ENCODE data around the gene RHOV. TPM values are rescaled to one million over a fixed set of nuclear protein-coding genes. Genes with fewer than 3 reads are reported as not detected.
A peak's percentile ranks its signal among the peaks of the same experiment; 100 is the strongest.

Gene RHOV
- total and polyA plus RNA-seq, 10 of the 15 experiments (the other 5 are each of a cell fraction or from before 2014, with no cell fraction given) = 0.24 to 39.3 (median 9.3) TPM

DNA sequence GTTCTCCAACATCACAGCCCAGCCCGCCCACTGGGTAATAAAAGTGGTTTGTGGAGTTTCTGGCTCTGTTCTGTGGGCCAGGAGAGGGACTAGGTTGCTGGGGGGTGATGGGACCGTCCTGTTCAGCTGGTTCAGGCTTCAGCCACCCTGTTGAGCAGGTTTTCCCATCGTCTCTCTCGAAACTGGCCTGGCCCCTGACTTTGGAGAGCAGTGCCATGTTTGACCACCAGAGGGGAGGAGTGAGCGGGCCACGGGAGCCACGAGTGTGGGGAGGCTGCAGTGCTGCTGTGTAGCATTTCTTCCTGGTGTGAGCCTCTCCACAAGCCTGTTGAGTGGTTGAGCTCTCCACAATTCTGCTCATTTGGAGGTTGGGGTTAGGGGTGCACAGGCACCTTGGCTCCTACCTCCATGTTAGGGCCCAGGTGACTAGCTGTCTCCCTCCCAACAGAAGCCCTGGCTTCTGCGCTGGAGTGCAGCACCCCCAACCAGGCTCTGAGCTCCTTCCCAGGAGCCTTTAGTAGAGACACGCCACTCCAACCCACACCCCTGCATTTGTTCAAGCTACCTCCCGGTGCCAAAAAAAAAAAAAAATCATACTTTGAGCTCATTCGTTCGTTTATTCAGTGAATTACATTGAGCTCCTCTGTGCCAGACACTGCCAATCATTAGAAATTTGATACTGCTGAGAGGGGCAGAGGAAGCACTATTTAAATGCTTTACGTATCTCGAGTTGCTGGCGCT is 16.3 kb downstream of the RHOV start (continued):
- TF ChIP-seq, protein P1, sequence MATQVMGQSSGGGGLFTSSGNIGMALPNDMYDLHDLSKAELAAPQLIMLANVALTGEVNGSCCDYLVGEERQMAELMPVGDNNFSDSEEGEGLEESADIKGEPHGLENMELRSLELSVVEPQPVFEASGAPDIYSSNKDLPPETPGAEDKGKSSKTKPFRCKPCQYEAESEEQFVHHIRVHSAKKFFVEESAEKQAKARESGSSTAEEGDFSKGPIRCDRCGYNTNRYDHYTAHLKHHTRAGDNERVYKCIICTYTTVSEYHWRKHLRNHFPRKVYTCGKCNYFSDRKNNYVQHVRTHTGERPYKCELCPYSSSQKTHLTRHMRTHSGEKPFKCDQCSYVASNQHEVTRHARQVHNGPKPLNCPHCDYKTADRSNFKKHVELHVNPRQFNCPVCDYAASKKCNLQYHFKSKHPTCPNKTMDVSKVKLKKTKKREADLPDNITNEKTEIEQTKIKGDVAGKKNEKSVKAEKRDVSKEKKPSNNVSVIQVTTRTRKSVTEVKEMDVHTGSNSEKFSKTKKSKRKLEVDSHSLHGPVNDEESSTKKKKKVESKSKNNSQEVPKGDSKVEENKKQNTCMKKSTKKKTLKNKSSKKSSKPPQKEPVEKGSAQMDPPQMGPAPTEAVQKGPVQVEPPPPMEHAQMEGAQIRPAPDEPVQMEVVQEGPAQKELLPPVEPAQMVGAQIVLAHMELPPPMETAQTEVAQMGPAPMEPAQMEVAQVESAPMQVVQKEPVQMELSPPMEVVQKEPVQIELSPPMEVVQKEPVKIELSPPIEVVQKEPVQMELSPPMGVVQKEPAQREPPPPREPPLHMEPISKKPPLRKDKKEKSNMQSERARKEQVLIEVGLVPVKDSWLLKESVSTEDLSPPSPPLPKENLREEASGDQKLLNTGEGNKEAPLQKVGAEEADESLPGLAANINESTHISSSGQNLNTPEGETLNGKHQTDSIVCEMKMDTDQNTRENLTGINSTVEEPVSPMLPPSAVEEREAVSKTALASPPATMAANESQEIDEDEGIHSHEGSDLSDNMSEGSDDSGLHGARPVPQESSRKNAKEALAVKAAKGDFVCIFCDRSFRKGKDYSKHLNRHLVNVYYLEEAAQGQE (IDR thresholded peaks at IDR 0.05; ENCODE audit: low read depth, low read length) = no peak
- TF ChIP-seq SIN3A (IDR thresholded peaks at IDR 0.05; ENCODE audit: low read depth, low read length) = no peak
- TF ChIP-seq, protein P2, sequence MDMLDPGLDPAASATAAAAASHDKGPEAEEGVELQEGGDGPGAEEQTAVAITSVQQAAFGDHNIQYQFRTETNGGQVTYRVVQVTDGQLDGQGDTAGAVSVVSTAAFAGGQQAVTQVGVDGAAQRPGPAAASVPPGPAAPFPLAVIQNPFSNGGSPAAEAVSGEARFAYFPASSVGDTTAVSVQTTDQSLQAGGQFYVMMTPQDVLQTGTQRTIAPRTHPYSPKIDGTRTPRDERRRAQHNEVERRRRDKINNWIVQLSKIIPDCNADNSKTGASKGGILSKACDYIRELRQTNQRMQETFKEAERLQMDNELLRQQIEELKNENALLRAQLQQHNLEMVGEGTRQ (IDR thresholded peaks at IDR 0.05; ENCODE audit: borderline replicate concordance, low read depth, low read length) = no peak
- no peak for TF ChIP-seq NFXL1 (IDR thresholded peaks at IDR 0.05; ENCODE audit: borderline replicate concordance)
- no peak for TF ChIP-seq NR2C2 (IDR thresholded peaks at IDR 0.05; ENCODE audit: borderline replicate concordance, control insufficient read depth, insufficient read length, low read depth)
- TF ChIP-seq, protein P3, sequence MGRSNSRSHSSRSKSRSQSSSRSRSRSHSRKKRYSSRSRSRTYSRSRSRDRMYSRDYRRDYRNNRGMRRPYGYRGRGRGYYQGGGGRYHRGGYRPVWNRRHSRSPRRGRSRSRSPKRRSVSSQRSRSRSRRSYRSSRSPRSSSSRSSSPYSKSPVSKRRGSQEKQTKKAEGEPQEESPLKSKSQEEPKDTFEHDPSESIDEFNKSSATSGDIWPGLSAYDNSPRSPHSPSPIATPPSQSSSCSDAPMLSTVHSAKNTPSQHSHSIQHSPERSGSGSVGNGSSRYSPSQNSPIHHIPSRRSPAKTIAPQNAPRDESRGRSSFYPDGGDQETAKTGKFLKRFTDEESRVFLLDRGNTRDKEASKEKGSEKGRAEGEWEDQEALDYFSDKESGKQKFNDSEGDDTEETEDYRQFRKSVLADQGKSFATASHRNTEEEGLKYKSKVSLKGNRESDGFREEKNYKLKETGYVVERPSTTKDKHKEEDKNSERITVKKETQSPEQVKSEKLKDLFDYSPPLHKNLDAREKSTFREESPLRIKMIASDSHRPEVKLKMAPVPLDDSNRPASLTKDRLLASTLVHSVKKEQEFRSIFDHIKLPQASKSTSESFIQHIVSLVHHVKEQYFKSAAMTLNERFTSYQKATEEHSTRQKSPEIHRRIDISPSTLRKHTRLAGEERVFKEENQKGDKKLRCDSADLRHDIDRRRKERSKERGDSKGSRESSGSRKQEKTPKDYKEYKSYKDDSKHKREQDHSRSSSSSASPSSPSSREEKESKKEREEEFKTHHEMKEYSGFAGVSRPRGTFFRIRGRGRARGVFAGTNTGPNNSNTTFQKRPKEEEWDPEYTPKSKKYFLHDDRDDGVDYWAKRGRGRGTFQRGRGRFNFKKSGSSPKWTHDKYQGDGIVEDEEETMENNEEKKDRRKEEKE (IDR thresholded peaks at IDR 0.05) = no peak
- TF ChIP-seq MYB (IDR thresholded peaks at IDR 0.05; ENCODE audit: borderline replicate concordance, low read depth, low read length) = no peak
- TF ChIP-seq, protein P4, sequence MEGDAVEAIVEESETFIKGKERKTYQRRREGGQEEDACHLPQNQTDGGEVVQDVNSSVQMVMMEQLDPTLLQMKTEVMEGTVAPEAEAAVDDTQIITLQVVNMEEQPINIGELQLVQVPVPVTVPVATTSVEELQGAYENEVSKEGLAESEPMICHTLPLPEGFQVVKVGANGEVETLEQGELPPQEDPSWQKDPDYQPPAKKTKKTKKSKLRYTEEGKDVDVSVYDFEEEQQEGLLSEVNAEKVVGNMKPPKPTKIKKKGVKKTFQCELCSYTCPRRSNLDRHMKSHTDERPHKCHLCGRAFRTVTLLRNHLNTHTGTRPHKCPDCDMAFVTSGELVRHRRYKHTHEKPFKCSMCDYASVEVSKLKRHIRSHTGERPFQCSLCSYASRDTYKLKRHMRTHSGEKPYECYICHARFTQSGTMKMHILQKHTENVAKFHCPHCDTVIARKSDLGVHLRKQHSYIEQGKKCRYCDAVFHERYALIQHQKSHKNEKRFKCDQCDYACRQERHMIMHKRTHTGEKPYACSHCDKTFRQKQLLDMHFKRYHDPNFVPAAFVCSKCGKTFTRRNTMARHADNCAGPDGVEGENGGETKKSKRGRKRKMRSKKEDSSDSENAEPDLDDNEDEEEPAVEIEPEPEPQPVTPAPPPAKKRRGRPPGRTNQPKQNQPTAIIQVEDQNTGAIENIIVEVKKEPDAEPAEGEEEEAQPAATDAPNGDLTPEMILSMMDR (IDR thresholded peaks at IDR 0.05 in 2 of 3, conservative IDR thresholded peaks at IDR 0.05 in 1 of 3; ENCODE audit: control insufficient read depth in 2 of 3, extremely low read depth in 1 of 3, insufficient read depth in 1 of 3, low read depth in 3 of 3, low read length in 3 of 3) = peak; percentile 95 to 99 (median 98)
- no peak for TF ChIP-seq ASH2L (IDR thresholded peaks at IDR 0.05; ENCODE audit: borderline replicate concordance, low read depth)
- TF ChIP-seq MTA2 (IDR thresholded peaks at IDR 0.05; ENCODE audit: low read depth) = no peak
- peak in 1 of 2 experiments; percentile 32; a peak in 1 of 4 replicates for TF ChIP-seq BHLHE40 (IDR thresholded peaks at IDR 0.05; ENCODE audit: borderline replicate concordance in 1 of 2, low read depth in 2 of 2, low read length in 1 of 2)
- TF ChIP-seq PAX5 (IDR thresholded peaks at IDR 0.05; ENCODE audit: borderline replicate concordance, low read depth, low read length) = no peak
